AG09309 (cell line): ENCODE measurements around the gene CAMK1D.
"Not testable (repeated sequence)": the region's sequence is repeated elsewhere in the genome, so short reads cannot be mapped to it uniquely, and the experiment has no call there.

Source experiments
- DNase-seq: peaks from one replicate; pipeline ENCODE4 v3.0.0-alpha.2; 2010; ENCODE audit warnings: low read depth
- H3K4me3 ChIP-seq: 2 replicates; pipeline ENCODE4 v1.5.1; 2011; ENCODE audit warnings: mild to moderate bottlenecking, low read depth, low read length, moderate library complexity; ENCODE audit not compliant: control insufficient read depth
- CTCF ChIP-seq: IDR thresholded peaks from 2 replicates; pipeline ENCODE4 v1.5.1; 2011; ENCODE audit warnings: mild to moderate bottlenecking, low read depth, low read length, inconsistent platforms; ENCODE audit not compliant: insufficient read depth, control insufficient read depth; ENCODE audit errors: missing control alignments

CAMK1D gene

GRCh38 chr10:12803776-12804175 is 454.4 kb downstream of the CAMK1D start:
- no peak for TF ChIP-seq CTCF
- DNase-seq: no peak
- no peak overlapping the region for H3K4me3 ChIP-seq

GRCh38 chr10:12806228-12807095 is 457.1 kb downstream of the CAMK1D start:
- TF ChIP-seq CTCF: no peak
- no peak overlapping the region for H3K4me3 ChIP-seq
- DNase-seq: no peak

GRCh38 chr10:12807096-12807755 is 457.9 kb downstream of the CAMK1D start:
- H3K4me3 ChIP-seq: no peak overlapping the region
- TF ChIP-seq CTCF: no peak
- no peak for DNase-seq

GRCh38 chr10:12808014-12808613 is 458.8 kb downstream of the CAMK1D start:
- H3K4me3 ChIP-seq: no peak overlapping the region
- no peak for DNase-seq
- no peak for TF ChIP-seq CTCF

GRCh38 chr10:12810046-12810445 is 460.7 kb downstream of the CAMK1D start:
- peak; percentile 5 for TF ChIP-seq CTCF
- DNase-seq, H3K4me3 ChIP-seq: not testable (repeated sequence)

- DNase-seq: no peak
- no peak for TF ChIP-seq CTCF
- no peak overlapping the region for H3K4me3 ChIP-seq
Observed at GRCh38 chr10:12811826-12812225, 462.5 kb downstream of the CAMK1D start.
